K562 (cell line): Measurements from ENCODE around the gene CASD1. TPM values are rescaled to one million over a fixed set of nuclear protein-coding genes. Genes with fewer than 3 reads are reported as not detected.

Source experiments
- ASH1L ChIP-seq: fragments of 450-650 bp; IDR thresholded peaks from 2 replicates; pipeline ENCODE4 v1.6.1; 2018; ENCODE audit warnings: borderline replicate concordance, mild to moderate bottlenecking, low read depth; ENCODE audit not compliant: partially characterized antibody
- BHLHE40 ChIP-seq: IDR thresholded peaks from 2 replicates; pipeline ENCODE4 v1.6.1; 2011; ENCODE audit warnings: low read length, improper control_type of control experiment
- ELF2 ChIP-seq: fragments of 250-450 bp; sonication (Bioruptor Pico); IDR thresholded peaks from 2 replicates; pipeline ENCODE4 v1.5.0; 2021; ENCODE audit warnings: mild to moderate bottlenecking
- FOXA1 ChIP-seq: fragments of 450-650 bp; IDR thresholded peaks from 2 replicates; pipeline ENCODE4 v1.6.1; 2016; ENCODE audit warnings: mild to moderate bottlenecking, borderline replicate concordance
- HNRNPUL1 ChIP-seq: fragments of 200-400 bp; formaldehyde crosslinking; IDR thresholded peaks from 2 replicates; pipeline ENCODE4 v1.6.1; 2017; ENCODE audit warnings: low read length
- NCOA2 ChIP-seq, 2 experiments: fragments of 450-650 bp; IDR thresholded peaks; 2 replicates each; pipeline ENCODE4 v1.6.1; 2018; ENCODE audit warnings: mild to moderate bottlenecking in 2 of 2, moderate library complexity in 1 of 2; ENCODE audit not compliant: partially characterized antibody in 2 of 2
- NR2F6 ChIP-seq: fragments of 450-650 bp; formaldehyde crosslinking; IDR thresholded peaks from 2 replicates; pipeline ENCODE4 v1.4.0; 2020; ENCODE audit warnings: mild to moderate bottlenecking
- NRF1 ChIP-seq, 2 experiments: fragments of 450-650 bp; IDR thresholded peaks in 1 of 2; conservative IDR thresholded peaks in 1 of 2; 2 replicates each; pipeline ENCODE4 v1.6.1; 2014; ENCODE audit warnings: mild to moderate bottlenecking in 2 of 2
- PHTF2 ChIP-seq: fragments of 250-450 bp; sonication (Bioruptor Pico); IDR thresholded peaks from 2 replicates; pipeline ENCODE4 v1.5.0; 2021; ENCODE audit warnings: mild to moderate bottlenecking
- SMAD2 ChIP-seq: fragments of 150-350 bp; IDR thresholded peaks from 2 replicates; pipeline ENCODE4 v1.6.1; 2014; ENCODE audit warnings: low read depth, mild to moderate bottlenecking, low read length
- SNIP1 ChIP-seq: fragments of 450-650 bp; IDR thresholded peaks from 2 replicates; pipeline ENCODE4 v1.7.1; 2017; ENCODE audit warnings: low read depth, mild to moderate bottlenecking
- TEAD2 ChIP-seq: fragments of 450-650 bp; IDR thresholded peaks from 2 replicates; pipeline ENCODE4 v1.6.1; 2016; ENCODE audit warnings: missing genetic modification characterization, control low read depth, missing compliant biosample characterization
- polyA plus RNA-seq, 8 experiments: library from polyadenylated mRNA; depleted of rRNA in 4 of 8; stranded (reverse) in 5 of 8; unstranded in 3 of 8; fragments of >200 nt; fragmentation: Nextera tagmentation in 2 of 8; fragmentation: Illumina TruSeq in 1 of 8; extraction: Ambion mirVana in 2 of 8; extraction: Trizol in 1 of 8; gene quantifications; 2 replicates each; pipeline versions ENCODE4 v1.2.1 to v1.2.3, GENCODE V29; 2011 to 2014; ENCODE audit warnings: inconsistent platforms in 1 of 8, missing spikeins in 1 of 8
- total RNA-seq, 7 experiments: library from RNA; depleted of rRNA in 6 of 7; stranded (reverse); fragments of >200 nt in 6 of 7; fragmentation: Illumina TruSeq in 2 of 7; extraction: Trizol in 2 of 7; gene quantifications; 2 replicates each; pipeline versions ENCODE4 v1.2.1 to v1.2.3, GENCODE V29; 2011 to 2021; ENCODE audit warnings: low replicate concordance in 1 of 7
- TF ChIP-seq, protein P1 (sequence below), 2 experiments: fragments of 200-800 bp in 1 of 2; sonication (Bioruptor generic) in 1 of 2; sonication (generic) in 1 of 2; formaldehyde crosslinking in 1 of 2; IDR thresholded peaks in 1 of 2; conservative IDR thresholded peaks in 1 of 2; 2 replicates each; pipeline versions ENCODE4 v1.5.0 to v1.6.1; 2016 to 2020; ENCODE audit warnings: missing compliant biosample characterization in 1 of 2, missing genetic modification characterization in 1 of 2, missing genetic modification reagents in 1 of 2
- TF ChIP-seq, protein P2 (sequence below), 2 experiments: fragments of 450-650 bp in 1 of 2; sonication (generic) in 1 of 2; formaldehyde crosslinking; conservative IDR thresholded peaks; 2 replicates each; pipeline versions ENCODE4 v1.4.0 to v1.8.1; 2020 to 2022; ENCODE audit warnings: mild to moderate bottlenecking in 1 of 2, missing genetic modification reagents in 1 of 2
- TF ChIP-seq, protein P3 (sequence below): conservative IDR thresholded peaks from 2 replicates; pipeline ENCODE4 v1.6.1; 2011; ENCODE audit warnings: low read depth, mild to moderate bottlenecking, low read length; ENCODE audit not compliant: control insufficient read depth
- TF ChIP-seq, protein P4 (sequence below), 2 experiments: fragments of 450-650 bp; IDR thresholded peaks; 2 replicates each; pipeline ENCODE4 v1.6.1; 2016; ENCODE audit warnings: mild to moderate bottlenecking in 2 of 2, borderline replicate concordance in 1 of 2, low read depth in 1 of 2, moderate library complexity in 1 of 2

The CASD1 gene
- total and polyA plus RNA-seq, 9 of the 15 experiments (the other 6 are each of a cell fraction or from before 2014, with no cell fraction given) = 1.2 to 8.2 (median 4.8) TPM

DNA sequence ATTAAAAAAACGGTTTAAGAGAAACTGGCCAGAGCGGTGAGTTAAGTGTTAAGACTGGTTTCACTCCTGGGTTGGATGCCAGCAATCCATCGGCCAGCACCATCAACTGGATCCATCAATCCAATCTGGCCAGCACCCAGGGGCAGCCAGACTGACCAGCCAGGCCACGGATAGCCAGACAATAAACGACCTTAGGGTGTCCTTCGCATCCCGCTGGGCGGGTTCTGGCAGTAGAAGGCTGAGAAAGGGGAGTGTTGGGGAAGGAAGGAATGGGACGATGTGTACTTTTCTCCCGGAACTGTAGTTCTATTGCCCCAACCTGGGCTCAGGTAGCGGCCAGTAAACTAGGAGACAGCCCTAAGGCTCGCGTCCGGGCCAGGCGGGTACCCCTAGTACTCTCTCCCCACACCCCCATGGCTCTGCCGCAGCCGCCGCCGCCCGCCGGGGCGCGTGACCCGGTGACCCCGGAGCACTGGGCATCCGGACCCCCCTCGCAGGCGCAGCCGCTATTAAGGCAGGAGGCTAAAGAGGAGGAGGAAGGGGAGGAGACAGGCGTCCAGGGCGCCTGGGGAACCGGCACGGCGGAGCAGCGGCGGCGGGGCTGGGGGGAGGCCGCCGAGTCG, at the start of gene CASD1 (continued):
- TF ChIP-seq, protein P1, sequence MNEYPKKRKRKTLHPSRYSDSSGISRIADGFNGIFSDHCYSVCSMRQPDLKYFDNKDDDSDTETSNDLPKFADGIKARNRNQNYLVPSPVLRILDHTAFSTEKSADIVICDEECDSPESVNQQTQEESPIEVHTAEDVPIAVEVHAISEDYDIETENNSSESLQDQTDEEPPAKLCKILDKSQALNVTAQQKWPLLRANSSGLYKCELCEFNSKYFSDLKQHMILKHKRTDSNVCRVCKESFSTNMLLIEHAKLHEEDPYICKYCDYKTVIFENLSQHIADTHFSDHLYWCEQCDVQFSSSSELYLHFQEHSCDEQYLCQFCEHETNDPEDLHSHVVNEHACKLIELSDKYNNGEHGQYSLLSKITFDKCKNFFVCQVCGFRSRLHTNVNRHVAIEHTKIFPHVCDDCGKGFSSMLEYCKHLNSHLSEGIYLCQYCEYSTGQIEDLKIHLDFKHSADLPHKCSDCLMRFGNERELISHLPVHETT (CRISPR knock-in tag; conservative IDR thresholded peaks at IDR 0.05 in 1 of 2, IDR thresholded peaks at IDR 0.05 in 1 of 2) = no peak
- TF ChIP-seq NR2F6 (CRISPR knock-in tag) (no peak), SNIP1 (no peak), FOXA1 (no peak), ELF2 (0 out of 2 replicates have a peak, but pooled peaks have one; percentile 4), ASH1L (no peak), HNRNPUL1 (no peak), BHLHE40 (no peak), NRF1 (conservative IDR thresholded peaks at IDR 0.05 in 1 of 2, IDR thresholded peaks at IDR 0.05 in 1 of 2) (peak in 1 of 2 experiments; percentile 45; a peak in 1 of 4 replicates), PHTF2 (CRISPR knock-in tag) (no peak), TEAD2 (tag) (no peak), SMAD2 (no peak), NCOA2 (IDR thresholded peaks at IDR 0.05; ENCODE audit: partially characterized antibody in 2 of 2) (no peak)
- TF ChIP-seq, protein P2, sequence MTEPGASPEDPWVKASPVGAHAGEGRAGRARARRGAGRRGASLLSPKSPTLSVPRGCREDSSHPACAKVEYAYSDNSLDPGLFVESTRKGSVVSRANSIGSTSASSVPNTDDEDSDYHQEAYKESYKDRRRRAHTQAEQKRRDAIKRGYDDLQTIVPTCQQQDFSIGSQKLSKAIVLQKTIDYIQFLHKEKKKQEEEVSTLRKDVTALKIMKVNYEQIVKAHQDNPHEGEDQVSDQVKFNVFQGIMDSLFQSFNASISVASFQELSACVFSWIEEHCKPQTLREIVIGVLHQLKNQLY (CRISPR knock-in tag; conservative IDR thresholded peaks at IDR 0.05) = no peak
- TF ChIP-seq, protein P3, sequence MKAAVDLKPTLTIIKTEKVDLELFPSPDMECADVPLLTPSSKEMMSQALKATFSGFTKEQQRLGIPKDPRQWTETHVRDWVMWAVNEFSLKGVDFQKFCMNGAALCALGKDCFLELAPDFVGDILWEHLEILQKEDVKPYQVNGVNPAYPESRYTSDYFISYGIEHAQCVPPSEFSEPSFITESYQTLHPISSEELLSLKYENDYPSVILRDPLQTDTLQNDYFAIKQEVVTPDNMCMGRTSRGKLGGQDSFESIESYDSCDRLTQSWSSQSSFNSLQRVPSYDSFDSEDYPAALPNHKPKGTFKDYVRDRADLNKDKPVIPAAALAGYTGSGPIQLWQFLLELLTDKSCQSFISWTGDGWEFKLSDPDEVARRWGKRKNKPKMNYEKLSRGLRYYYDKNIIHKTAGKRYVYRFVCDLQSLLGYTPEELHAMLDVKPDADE = no peak
- TF ChIP-seq, protein P4, sequence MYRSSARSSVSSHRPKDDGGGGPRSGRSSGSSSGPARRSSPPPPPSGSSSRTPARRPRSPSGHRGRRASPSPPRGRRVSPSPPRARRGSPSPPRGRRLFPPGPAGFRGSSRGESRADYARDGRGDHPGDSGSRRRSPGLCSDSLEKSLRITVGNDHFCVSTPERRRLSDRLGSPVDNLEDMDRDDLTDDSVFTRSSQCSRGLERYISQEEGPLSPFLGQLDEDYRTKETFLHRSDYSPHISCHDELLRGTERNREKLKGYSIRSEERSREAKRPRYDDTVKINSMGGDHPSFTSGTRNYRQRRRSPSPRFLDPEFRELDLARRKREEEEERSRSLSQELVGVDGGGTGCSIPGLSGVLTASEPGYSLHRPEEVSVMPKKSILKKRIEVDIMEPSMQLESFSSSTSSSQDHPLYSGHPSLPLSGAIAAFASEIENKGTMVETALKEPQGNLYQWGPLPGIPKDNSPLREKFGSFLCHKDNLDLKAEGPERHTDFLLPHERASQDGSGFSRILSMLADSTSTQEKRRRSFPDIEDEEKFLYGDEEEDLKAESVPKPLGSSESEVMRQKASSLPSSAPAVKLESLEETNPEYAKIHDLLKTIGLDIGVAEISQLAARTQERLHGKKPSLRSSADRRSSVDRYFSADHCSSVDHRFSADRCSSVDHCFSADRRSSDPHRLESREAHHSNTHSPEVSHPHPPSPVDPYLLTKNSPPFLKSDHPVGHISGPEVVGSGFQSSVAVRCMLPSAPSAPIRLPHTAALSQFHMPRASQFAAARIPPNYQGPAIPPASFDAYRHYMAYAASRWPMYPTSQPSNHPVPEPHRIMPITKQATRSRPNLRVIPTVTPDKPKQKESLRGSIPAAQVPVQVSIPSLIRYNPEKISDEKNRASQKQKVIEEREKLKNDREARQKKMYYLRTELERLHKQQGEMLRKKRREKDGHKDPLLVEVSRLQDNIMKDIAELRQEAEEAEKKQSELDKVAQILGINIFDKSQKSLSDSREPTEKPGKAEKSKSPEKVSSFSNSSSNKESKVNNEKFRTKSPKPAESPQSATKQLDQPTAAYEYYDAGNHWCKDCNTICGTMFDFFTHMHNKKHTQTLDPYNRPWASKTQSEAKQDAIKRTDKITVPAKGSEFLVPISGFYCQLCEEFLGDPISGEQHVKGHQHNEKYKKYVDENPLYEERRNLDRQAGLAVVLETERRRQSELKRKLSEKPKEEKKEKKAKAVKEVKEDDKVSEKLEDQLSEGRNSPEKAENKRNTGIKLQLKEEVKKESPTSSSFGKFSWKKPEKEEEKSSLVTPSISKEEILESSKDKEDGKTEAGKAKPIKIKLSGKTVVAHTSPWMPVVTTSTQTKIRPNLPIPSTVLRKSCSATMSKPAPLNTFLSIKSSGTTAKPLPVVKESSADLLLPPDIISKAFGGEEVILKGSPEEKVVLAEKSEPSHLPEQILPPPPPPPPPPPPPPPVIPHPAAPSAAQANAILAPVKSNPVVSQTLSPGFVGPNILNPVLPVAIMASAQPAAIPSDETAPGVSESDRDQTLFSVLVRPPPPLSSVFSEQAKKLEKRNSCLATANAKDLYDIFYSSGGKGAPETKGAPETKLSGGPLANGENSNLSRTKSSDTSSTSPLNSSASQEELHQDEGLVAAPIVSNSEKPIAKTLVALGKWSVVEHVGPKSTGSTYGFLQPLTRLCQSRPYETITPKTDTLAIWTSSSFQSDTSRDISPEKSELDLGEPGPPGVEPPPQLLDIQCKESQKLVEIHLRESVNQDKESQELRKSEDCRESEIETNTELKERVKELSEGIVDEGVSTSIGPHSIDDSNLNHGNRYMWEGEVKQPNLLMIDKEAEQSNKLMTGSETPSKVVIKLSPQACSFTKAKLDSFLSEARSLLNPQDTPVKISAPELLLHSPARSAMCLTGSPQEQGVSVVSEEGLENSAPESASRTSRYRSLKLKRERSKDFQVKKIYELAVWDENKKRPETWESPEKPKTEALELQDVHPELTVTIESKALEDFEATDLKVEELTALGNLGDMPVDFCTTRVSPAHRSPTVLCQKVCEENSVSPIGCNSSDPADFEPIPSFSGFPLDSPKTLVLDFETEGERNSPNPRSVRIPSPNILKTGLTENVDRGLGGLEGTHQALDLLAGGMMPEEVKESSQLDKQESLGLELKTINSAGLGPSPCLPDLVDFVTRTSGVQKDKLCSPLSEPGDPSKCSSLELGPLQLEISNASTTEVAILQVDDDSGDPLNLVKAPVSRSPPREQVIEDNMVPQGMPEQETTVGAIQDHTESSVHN (IDR thresholded peaks at IDR 0.05; ENCODE audit: borderline replicate concordance in 1 of 2, low read depth in 1 of 2) = no peak
